OCI-LY1 (cell line): Measurements from ENCODE around the gene ORAI3.

Experiments used
- H2AFZ ChIP-seq: fragments of 200-600 bp; sonication (generic), shearing (Covaris generic); 2 replicates; pipeline ENCODE4 v1.6.0; 2014; ENCODE audit warnings: antibody characterized with exemption, mild to moderate bottlenecking, low read length
- H3F3A ChIP-seq: fragments of 200-600 bp; sonication (generic), shearing (Covaris generic); 2 replicates; pipeline ENCODE4 v1.6.0; 2014; ENCODE audit warnings: mild to moderate bottlenecking, antibody characterized with exemption, low read length, moderate library complexity; ENCODE audit not compliant: insufficient read depth
- H3K27ac ChIP-seq: fragments of 200-600 bp; sonication (generic); 2 replicates; pipeline ENCODE4 v1.5.1; 2014; ENCODE audit warnings: low read length, mixed run types, mild to moderate bottlenecking, low read depth; ENCODE audit not compliant: poor library complexity, severe bottlenecking
- H3K27me3 ChIP-seq: fragments of 200-600 bp; sonication (generic); 2 replicates; pipeline ENCODE4 v1.6.0; 2014; ENCODE audit warnings: antibody characterized with exemption, mild to moderate bottlenecking, low read length, moderate library complexity; ENCODE audit not compliant: insufficient read depth
- H3K36me3 ChIP-seq: fragments of 200-600 bp; sonication (generic); 2 replicates; pipeline ENCODE4 v1.6.1; 2014; ENCODE audit warnings: mild to moderate bottlenecking, antibody characterized with exemption, low read length, moderate library complexity, mixed read lengths; ENCODE audit not compliant: insufficient read depth
- H3K4me1 ChIP-seq: fragments of 200-600 bp; sonication (generic); 2 replicates; pipeline ENCODE4 v1.5.1; 2014; ENCODE audit warnings: mild to moderate bottlenecking, low read length, moderate library complexity; ENCODE audit not compliant: insufficient read depth, severe bottlenecking
- H3K4me2 ChIP-seq: fragments of 200-600 bp; sonication (generic), shearing (Covaris generic); 2 replicates; pipeline ENCODE4 v1.6.1; 2014; ENCODE audit warnings: low read length
- H3K4me3 ChIP-seq: fragments of 200-600 bp; sonication (generic); 2 replicates; pipeline ENCODE4 v1.5.1; 2014; ENCODE audit warnings: low read length, low read depth, mild to moderate bottlenecking, mixed read lengths; ENCODE audit not compliant: poor library complexity, severe bottlenecking
- H3K79me2 ChIP-seq: fragments of 200-600 bp; shearing (Covaris generic); 2 replicates; pipeline ENCODE4 v1.6.1; 2016; ENCODE audit warnings: mixed run types, low read length, mixed read lengths; ENCODE audit not compliant: insufficient read depth
- H3K9ac ChIP-seq: fragments of 200-600 bp; sonication (generic), shearing (Covaris generic); 2 replicates; pipeline ENCODE4 v1.6.1; 2014; ENCODE audit warnings: mild to moderate bottlenecking, low read length, mixed read lengths
- H3K9me2 ChIP-seq: fragments of 200-600 bp; sonication (generic), shearing (Covaris generic); 2 replicates; pipeline ENCODE4 v1.6.1; 2014; ENCODE audit warnings: low read depth, mild to moderate bottlenecking, low read length, mixed read lengths
- H3K9me3 ChIP-seq: fragments of 200-600 bp; shearing (Covaris generic); 2 replicates; pipeline ENCODE4 v1.6.1; 2014; ENCODE audit warnings: low read length, mixed read lengths
- H4K20me1 ChIP-seq: fragments of 200-600 bp; sonication (generic), shearing (Covaris generic); 2 replicates; pipeline ENCODE4 v1.6.0; 2016; ENCODE audit warnings: mild to moderate bottlenecking, low read length; ENCODE audit not compliant: insufficient read depth
- CTCF ChIP-seq: fragments of 200-600 bp; sonication (generic), shearing (Covaris generic); IDR thresholded peaks from 2 replicates; pipeline ENCODE4 v1.5.1; 2017; ENCODE audit warnings: mild to moderate bottlenecking, antibody characterized with exemption, low read length, moderate library complexity, mixed read lengths
- EZH2 ChIP-seq: fragments of 200-600 bp; sonication (generic), shearing (Covaris generic); IDR thresholded peaks from 2 replicates; pipeline ENCODE4 v1.8.0; 2017; ENCODE audit warnings: borderline replicate concordance, mixed run types, mild to moderate bottlenecking, antibody characterized with exemption, low read length, moderate library complexity, mixed read lengths

ORAI3 gene

DNA sequence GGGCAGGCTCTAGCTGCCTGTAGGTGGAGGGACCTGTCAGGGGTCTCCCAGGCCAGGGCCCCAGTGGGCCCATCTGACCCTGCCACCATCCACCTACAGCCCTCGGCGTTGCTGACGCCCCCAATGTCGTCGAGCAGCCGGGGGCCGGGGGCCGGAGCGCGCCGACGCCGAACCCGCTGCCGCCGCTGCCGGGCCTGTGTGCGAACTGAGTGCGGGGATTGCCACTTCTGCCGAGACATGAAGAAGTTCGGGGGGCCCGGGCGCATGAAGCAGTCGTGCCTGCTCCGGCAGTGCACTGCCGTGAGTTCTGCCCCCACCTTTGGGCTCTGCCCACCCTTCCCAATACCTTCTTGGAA, 23.3 kb upstream of the ORAI3 start:
- H3K27ac ChIP-seq: peak overlapping the region; percentile 24
- no peak overlapping the region for H3K4me2 ChIP-seq
- no peak overlapping the region for H3K4me3 ChIP-seq
- H3F3A ChIP-seq: no peaks in the 10 kb centered on the region
- H3K9me2 ChIP-seq: no peaks in the 10 kb centered on the region
- H3K9ac ChIP-seq: no peak overlapping the region
- no peaks in the 10 kb centered on the region for H3K9me3 ChIP-seq
- peaks cover 12% of the 10 kb centered on the region; the same call in 1 of the 2 replicates for H3K36me3 ChIP-seq
- H2AFZ ChIP-seq: no peak overlapping the region
- no peaks in the 10 kb centered on the region for H4K20me1 ChIP-seq
- peaks cover 27% of the 10 kb centered on the region for H3K4me1 ChIP-seq
- TF ChIP-seq CTCF: no peak
- TF ChIP-seq EZH2: no peak
- no peaks in the 10 kb centered on the region for H3K79me2 ChIP-seq
- no peaks in the 10 kb centered on the region for H3K27me3 ChIP-seq

DNA sequence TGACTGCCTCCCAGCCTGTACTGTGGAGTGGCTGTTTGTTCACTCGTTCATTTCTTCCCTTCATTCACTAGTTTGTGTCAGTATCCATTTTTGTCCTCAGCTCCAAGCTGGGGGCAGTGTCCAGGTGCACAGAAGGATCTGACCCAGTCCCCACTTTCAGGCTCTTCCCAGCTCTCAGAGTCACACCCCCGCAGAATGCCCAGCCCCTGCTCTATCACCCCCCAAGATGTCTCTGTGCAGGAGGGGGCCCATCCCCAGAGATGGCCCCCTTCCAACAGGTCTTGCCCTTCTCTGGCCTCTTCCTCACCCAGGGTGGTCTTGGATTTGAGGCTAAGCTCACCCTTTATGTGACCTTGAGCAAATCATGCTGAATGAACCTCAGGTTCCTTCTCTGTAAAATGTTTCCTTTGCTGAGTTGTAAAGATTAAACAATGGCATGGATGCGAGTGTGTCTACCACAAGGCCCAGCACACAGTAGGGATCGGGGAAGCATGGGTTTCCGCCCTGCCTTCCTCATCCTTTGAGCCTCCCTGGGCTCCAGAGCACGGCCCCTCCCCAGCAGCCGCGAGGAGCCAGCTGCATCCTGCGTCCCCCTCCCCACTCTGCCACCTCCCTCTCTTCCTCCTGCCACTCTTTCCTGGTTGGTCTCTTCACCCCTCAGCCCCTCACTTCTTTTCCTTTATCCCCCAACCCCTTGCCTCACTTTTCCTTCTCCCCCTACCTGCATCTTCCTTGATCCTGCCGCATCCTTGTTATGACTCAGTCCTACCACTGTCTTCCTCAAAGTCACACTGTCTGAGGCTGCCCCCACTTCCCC, 22.7 kb upstream of the ORAI3 start:
- H3K79me2 ChIP-seq: no peaks in the 10 kb centered on the region
- peak overlapping the region; percentile 24 for H3K27ac ChIP-seq
- no peak overlapping the region for H3K4me3 ChIP-seq
- peaks cover 27% of the 10 kb centered on the region for H3K4me1 ChIP-seq
- peaks cover 18% of the 10 kb centered on the region; the same call in 1 of the 2 replicates for H3K36me3 ChIP-seq
- H3K9me2 ChIP-seq: no peaks in the 10 kb centered on the region
- H3K4me2 ChIP-seq: no peak overlapping the region
- H2AFZ ChIP-seq: no peak overlapping the region
- no peak for TF ChIP-seq CTCF
- H4K20me1 ChIP-seq: no peaks in the 10 kb centered on the region
- no peaks in the 10 kb centered on the region for H3K27me3 ChIP-seq
- no peaks in the 10 kb centered on the region for H3K9me3 ChIP-seq
- no peaks in the 10 kb centered on the region for H3F3A ChIP-seq
- no peak overlapping the region; the same call in 1 of the 2 replicates for H3K9ac ChIP-seq

GRCh38 chr16:30926937-30927788, 21.7 kb upstream of the ORAI3 start:
- no peaks in the 10 kb centered on the region for H3F3A ChIP-seq
- H3K27ac ChIP-seq: peak overlapping the region; percentile 24
- no peak overlapping the region for H3K4me3 ChIP-seq
- TF ChIP-seq CTCF (no peak), EZH2 (no peak)
- no peaks in the 10 kb centered on the region for H4K20me1 ChIP-seq
- H3K79me2 ChIP-seq: no peaks in the 10 kb centered on the region
- no peak overlapping the region; the same call in 1 of the 2 replicates for H3K9ac ChIP-seq
- no peak overlapping the region for H2AFZ ChIP-seq
- H3K9me3 ChIP-seq: no peaks in the 10 kb centered on the region
- H3K4me1 ChIP-seq: peaks cover 22% of the 10 kb centered on the region
- H3K36me3 ChIP-seq: peaks cover 24% of the 10 kb centered on the region; the same call in 1 of the 2 replicates
- no peaks in the 10 kb centered on the region for H3K9me2 ChIP-seq
- H3K4me2 ChIP-seq: peak overlapping the region; percentile 21; the same call in 1 of the 2 replicates
- no peaks in the 10 kb centered on the region for H3K27me3 ChIP-seq
